GM21447 (cell line): Measurements from ENCODE around the gene YY1.
"Not testable (repeated sequence)": the region's sequence is repeated elsewhere in the genome, so short reads cannot be mapped to it uniquely, and the experiment has no call there.

Experiments used
- ATAC-seq: cut with Tn5 transposase; IDR thresholded peaks from one replicate; pipeline ENCODE4 v1.9.1; 2021; ENCODE audit not compliant: unreplicated experiment

YY1 gene

DNA sequence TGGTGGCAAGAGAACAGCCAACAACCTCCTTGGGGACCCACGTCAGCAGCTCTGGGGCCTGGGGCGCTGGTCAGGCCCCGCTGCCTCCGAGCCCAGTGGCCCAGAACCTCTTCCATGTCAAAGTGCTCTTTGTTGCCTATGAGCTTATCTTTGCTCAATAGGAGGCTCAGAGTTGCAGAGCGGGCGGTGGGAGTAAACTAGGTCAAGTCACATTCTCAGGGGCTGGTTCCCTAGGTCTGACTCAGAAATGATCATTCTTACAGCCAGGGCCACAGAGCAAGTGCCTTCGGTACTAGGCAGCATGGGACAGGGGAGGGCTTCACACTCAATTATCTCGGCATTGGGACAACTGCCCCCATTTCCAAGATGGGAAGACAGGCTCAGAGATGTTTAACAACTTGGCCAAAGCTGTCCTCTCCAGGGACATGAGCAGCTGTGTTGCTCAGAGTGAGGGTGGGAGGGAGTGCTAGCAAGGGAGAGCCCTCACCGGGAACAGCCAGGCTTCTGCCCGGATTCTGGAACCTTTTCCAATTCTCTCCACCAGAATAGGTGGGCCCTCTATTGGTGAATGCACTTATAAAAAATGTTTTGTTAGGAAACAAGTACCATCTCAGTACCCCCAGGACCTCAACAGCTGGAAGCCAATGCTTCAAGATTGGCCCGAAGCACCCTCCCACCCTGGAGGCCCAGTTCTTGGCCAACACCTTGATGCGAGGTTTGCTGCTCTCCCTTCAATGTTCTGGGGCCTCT lies 55.4 kb downstream of the YY1 start:
- ATAC-seq = no peak

DNA sequence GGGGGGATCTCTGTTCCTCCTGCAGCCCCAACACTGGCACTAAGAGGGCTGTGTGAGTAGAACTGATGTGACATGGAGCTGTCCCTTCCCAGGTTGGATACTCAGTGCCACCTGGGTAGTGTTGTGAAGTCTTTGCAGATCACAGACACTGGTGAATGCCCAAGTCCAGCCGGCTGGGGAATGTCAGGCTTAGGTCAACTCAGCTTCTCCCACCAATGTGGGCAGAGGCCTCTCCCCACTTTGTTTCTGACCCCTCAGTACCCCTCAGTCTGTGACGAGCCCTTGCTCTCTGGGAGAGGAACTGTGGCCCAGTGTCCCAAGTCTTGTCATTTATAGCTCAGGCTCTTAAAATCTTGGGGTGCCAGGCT lies 56.0 kb downstream of the YY1 start:
- ATAC-seq = no peak

DNA sequence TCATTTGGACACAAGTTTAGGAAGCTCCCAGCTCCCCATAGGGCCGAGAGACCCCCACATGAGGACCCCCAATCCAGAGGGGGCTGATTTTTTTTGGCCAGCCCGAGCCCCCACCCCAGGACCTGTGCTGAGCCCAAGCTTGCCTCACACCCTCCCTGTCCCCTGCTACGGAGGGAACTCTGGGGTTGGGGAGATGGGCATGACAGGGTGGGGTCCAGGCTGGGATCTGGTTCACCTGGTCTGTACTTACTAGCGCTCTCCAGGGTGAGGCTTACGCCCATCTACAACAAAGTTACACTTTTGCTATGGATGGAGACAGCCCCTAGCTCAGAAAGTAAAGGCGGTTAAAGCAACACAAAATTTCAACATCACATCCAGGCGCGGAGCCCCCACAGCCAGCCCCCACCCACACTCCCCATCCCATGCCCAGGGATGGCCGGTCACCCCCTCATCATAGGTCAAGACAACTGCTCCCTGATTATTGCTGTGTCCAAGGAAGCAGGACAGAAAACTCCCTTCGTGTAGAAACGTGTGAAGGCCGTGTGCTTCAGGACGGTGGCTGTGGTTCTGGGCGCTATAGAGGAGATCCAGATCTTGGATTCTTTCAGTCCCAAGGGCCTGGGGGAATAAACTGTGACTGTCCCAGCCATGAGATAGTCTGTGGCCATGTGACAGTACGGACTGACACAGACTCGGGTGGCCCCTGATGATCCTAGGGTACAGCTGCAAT lies 56.6 kb downstream of the YY1 start:
- no peak for ATAC-seq

DNA sequence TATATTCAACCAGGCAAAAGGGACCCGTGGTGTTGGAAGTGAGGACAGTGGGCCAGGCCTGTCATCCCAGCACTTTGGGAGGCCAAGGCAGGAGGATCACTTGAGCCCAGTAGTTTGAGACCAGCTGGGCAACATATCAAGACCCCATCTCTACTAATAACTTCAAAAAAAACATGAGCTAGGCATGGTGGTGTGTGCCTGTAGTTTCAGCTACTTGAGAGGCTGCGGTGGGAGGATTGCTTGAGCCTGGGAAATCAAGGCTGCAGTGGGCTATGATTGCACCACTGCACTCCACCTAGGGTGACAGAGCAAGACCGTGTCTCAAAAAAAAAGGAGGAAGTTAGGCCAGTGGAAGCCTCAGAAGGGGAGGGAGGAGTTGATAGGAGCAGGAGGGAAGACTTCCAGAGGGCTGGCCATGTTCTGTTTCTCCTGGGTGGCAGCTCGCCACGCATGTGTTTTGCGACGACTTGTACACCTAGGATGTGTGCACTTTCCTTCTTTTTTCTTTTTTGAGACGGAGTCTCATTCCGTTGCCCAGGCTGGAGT lies 57.2 kb downstream of the YY1 start:
- no peak for ATAC-seq

DNA sequence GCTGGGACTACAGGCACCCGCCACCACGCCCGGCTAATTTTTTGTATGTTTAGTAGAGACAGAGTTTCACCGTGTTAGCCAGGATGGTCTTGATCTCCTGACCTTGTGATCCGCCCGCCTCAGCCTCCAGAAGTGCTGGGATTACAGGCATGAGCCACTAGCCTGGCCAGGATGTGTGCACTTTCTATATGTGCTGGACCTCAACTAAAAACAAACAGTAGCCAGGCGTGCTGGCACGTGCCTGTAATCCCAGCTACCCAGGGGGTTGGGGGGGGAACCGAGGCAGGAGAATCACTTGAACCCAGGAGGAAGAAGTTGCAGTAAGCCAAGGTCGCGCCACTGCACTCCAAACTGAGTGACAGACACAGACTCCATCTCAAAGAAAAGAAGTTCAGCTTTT lies 57.8 kb downstream of the YY1 start:
- not testable (repeated sequence) for ATAC-seq

DNA sequence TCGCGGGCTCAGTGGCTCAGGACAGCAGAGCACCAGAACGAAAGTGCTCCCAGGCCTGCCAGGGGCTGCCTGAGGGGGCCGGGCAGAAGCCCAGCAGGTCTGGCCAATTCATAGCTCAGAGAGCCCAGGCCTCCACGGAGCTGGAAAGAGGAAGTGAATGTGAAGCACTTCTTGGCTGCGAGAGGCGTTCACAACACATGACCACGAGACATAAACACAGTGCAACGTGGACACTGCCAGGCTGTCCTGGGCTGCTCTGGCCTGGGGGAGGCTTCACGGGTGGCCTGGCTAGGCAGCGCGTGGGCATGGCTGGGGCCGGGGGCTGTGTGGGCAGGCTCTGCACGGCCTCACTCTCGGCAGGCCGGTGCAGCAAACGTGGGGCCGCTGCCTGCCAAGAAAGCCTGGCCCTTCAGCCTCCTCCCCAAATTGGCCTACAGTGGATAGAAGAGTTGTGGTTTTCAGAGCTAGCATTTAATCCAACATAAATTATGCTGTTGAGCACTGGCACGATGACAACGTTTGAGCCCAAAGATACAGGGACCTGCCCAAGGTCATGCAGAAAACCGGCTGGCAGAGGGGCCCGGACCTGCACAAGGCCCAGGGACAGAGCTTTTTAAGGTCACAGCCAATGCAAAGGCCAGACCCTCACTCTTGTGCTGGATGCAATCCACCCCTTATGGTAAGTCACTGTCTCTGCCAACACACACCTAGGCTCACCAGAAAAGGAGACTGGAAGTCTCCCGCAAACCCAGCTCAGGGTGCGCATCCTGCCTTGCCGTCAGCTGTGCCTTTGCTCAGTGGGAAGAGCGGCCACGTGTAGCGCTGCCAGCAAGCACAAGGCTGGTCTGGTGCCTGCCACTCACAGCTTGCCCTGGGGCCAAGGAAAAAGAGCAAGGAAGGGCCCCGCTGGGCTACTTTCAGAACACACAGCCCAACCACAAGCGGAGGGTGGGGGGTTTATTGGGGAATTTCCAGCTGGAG lies 58.7 kb downstream of the YY1 start:
- peak; percentile 86 for ATAC-seq

DNA sequence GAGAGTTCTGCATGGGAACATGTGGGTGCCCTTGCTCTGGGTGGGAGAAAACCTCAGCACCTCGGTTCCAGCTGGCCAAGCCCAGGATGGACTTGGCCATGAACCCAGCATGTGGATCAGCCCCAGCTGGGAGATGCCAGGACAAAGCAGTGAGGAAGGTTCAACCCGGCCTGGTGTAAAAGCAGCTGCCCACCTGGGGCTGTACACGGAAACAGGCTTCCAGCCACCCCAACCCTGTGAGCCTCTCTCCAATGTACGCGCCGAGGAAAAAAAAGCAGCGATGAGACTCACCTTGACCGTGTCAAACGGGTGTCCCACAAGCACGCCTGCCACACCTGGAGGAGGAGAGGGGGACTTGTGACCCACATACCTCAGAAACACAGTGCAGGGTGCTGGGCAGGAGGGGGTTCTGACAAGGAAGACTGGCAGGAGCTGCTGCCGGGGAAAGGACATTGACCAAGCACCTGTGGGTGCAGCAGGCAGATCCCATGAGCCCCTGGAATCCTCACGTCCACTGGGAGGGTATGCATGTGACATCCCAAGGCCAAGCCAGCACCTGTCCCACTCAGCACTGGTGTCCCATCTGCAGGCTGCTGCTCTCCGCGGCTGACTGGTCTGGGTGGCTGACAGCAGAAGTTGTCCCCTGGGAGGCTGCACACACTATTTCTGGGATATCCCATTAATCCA lies 59.8 kb downstream of the YY1 start:
- ATAC-seq = no peak

DNA sequence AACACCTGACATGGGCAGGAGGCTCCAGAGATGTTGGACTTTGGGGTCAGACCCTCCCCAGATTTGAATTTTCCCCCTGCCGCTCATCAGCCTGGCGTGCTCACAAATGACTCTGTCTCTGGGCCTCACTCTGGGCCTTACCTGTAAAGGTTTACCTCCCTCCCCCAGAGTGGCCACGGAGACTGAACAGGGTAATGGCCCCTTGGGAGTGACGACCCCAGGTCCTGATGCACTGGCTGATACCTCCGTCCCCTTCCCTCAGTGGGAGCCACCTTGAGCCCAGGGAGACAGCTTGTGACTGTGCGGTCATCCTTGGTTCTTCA lies 60.3 kb downstream of the YY1 start:
- ATAC-seq = no peak

DNA sequence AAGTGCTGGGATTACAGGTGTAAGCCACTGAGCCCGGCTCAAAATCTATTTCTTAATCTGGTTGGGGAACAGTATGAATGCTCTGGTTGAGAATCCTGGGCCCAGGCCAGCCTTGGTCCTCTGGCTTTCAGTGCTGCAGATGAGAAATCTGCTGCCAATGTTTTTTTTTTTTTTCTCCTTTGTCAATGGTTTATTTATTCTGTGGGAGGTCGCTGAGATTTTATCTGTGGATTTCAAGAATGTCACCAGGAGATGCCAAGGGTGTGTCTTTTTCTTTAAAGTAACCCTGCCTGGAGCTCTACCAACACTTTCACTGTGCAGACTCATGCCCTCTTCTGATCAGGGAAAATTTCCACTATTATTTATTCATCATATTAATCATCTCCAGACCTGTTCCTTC lies 63.7 kb downstream of the YY1 start:
- no peak for ATAC-seq

DNA sequence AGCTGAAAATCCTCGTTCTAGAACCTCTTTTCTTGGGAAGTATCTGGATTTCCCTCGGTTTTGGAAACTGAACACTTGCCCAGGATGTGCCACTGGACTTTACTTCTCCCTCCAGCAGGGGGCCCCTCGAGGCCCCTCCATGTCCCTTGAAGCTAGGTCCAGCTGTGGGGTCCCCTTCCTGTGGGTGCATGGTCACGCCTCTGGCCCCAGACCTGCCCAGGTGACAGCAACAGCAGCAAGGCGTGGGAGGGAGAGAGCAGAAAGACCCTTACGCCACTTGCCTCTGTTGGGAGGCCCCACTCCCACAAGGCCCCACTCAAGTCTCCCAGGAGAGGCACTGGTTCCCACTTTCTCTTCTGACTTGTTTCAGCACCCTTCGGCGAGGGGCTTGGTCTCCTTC lies 64.2 kb downstream of the YY1 start:
- ATAC-seq = no peak

DNA sequence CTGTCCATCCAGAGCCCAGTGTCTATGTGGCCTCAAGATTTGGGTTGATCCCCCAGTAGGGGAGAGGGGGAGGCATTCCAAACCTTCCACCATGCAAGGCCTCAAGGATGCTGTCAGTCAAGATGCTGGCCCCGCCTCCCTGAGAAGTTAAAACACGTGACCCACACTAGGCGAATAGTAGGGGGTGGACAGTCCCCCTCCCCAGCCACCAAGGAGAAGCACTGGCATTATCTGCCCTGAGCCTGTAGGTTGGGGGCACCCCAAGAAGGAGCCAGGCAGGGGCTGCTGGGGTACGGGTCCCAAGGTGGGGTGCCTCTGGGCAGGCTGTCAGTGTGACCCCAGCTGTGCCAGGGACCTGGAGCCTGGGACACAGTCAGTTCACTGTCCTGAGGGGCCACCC lies 65.0 kb downstream of the YY1 start:
- no peak for ATAC-seq

DNA sequence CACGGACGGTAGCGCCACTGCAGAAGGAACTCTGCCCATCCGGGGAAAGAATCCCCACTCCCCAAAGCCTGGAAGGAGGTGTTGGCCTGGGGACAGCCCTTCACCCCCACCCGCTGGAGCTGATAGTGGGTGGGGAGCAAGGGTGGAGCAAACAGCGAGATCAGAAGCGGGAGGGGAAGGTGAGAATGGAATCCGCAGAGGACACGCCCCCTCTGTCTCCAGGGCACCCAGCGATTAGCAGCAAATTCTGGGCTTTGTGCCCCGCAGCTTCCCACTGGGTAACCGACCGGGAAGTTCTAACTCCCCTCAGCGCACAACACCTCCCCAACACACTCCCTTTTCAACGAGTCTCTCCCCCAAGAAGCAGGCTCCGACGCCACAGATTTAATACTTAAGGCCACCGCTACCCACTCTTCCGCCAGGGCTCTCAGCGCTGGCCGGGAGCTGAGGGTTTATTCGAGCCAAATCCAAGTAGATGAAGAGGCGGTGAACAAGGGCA lies 65.9 kb downstream of the YY1 start:
- ATAC-seq = no peak

DNA sequence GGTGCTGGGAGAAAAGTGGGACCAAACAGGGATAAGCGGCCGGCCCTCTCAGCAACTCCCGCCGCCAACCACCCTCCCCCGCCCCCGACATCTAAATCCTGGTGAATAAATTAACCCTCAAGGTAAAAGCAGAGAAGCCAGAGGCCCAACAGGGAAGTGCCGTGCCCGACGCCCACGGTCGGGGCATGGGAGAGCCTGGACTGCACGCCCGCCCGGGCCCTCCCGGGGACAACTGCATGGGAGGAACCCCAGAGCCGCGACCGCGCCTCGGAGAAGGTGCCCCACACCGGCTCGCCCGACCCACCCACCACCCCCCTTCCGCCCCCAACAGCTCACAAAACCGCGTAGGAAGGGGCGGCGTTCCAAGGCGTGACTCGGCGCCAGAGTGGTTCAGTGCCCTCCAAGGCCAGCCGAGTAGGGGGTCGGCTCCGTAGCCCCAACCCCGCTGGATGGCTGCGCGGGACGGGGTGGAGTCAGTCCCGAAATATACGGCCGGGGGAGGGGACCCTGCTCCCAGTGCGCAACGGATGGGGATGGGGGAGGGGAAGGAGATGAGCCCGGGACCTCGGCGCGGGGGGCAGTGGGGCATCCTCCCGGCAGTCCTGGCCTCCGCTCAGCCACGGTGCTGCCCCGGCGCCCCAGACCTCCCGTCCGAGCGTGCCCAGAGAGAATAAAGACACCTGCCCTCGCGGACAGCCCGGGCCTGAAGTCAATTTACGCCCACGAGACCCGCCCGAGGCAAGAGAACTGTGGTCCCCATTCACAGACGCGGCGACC lies 66.6 kb downstream of the YY1 start:
- peak; percentile 10 for ATAC-seq

DNA sequence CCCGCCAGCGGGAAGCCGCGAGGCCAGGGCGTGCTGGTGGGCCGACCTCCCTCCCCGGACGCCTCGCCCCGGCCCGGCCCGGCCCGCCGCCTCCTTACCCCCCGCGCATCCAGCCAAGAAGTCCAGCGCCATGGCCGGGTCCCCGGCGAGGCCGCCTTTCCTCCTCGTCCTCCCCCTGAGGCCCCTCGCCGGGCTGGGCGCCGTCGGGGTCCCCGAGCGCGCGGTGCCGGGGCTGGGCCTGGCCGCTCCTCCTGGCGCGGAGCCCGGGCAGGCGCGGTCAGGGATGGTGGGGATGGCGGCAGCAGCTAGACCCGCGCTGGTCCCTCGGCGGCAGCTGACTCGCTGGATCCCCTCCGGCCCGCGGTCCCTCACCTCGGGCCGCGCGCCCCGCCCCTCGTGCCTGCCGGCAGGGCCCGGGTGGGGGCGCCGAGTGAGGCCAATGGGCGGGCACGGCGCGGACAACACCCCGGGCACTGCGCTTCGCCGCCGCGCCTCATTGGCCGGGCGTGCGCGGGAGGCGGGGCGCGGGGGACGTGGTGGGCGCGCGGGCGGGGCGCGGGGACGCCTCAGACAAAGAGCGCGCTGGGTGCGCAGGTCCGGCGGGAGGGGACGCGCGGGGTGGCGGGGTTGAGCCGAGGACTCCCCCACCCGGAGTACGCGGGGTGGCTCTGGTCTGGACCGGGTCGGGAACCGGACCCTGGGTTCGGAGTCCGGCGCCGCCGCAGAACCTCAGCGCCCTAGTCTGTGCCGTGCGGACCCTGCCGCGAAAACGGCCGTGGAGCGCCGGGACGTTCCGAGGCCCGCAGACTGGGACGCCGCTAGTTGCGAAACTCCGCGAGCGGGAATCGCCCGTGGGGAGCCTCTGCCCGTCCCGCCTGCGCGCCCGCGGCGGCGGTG lies 67.4 kb downstream of the YY1 start, which contains the start of gene SLC25A29:
Gene SLC25A29, minus strand, starts transcription at position 344 of the 897 bp plus-strand sequence. Its CDS starts 212 bp downstream, at position 132.
- peak; percentile 72 for ATAC-seq

DNA sequence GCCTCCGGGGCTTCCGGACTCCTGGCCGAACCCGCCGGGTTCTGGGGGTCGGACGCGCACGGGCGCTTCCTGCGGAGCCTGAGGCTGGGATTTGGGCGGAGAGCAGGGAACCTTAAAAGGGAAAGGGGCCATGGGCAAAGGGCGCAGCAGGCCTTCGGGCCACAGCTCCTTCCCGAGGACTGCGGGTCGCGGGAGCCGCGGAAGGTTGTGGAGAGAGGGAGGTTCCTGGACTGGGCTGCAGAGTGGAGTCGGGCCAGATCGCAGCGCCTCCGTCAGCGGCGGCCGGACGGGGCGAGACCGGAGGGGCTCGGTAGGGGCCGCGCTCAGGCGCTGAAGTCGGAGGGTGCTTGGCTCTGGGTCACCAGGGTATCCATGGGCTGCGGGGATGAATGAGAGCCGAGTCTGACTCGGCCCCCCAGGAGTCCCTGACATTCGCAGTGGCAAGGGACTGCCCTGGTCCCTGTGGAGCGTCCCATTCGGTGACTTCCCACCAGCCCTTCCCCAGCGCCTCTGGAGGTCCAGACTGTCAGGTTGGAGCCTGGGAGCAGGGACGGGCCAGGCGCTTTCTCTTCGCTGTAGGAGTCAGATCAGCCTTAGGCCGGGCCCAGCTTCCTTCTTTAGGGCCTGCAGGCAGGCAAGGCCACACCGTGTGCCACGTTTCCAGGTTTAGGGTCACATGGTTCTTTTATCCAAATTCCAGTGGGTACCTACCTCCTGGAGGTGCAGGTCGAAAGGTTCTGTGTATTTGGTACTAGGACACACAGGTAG lies 68.2 kb downstream of the YY1 start:
- peak; percentile 23 for ATAC-seq

DNA sequence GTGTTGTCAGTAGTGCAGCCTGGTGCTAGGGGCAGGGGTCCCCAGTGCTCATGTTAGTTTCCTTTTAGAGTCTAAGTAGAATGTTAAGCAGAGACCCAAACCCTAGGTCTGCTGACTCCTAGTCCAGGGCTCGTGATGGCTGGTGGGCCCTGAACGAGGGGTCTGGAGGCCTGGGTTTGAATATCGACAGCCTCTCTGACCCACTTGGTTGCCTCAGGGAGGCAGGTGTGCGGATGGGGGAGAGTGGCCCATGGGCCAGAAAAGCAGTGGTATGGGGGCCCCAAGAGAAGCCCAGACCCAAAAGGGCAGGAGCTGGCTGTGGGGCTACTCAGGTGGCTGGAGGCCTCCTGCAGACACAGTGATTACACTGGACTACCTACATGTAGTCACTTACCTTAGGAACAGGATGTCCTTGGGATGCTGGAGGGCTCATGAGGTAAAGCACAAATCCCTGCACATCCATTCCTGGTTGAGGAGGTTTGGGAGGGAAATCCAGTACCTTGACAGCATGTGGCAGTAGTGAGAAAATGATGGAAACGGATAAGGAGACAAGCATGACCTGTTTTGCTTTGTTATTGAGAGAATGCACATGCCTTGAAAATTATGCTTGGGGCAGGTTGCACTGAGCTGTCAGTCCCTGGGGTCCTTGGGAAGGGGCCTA lies 69.0 kb downstream of the YY1 start:
- no peak for ATAC-seq

DNA sequence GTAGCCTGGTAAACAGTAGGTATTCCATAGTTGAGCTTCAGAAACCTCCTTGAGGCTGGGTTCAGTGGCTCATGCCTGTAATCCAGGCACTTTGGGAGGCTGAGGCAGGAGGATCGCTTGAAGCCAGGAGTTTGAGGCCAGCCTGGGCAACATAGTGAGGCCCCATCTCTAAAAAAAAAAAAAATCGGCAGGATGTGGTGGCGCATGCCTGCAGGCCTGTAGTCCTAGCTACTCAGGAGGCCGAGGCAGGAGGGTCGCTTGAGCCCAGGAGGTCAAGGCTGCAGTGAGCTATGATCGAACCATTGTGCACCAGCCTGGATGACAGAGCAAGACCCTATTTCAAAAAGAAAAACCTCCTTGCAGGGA lies 69.5 kb downstream of the YY1 start:
- not testable (repeated sequence) for ATAC-seq
